Testis (tissue), 2 donors: ENCODE results near the gene BMP6.

Experiments
- CTCF ChIP-seq, 3 experiments: fragments of 450-650 bp in 2 of 3; fragments of 200-600 bp in 1 of 3; sonication (generic) in 1 of 3; IDR thresholded peaks; one replicate each; pipeline ENCODE4 v1.5.1; 2016 to 2019; ENCODE audit warnings: antibody characterized with exemption in 3 of 3, mild to moderate bottlenecking in 2 of 3, moderate library complexity in 1 of 3
- POLR2A ChIP-seq: fragments of 450-650 bp; IDR thresholded peaks from one replicate; pipeline ENCODE4 v1.6.1; 2017; ENCODE audit warnings: antibody characterized with exemption, mild to moderate bottlenecking, moderate library complexity

GRCh38 chr6:7681449-7681848 lies 44.5 kb upstream of the BMP6 start:
- no peak for TF ChIP-seq CTCF (IDR thresholded peaks at IDR 0.05)
- no peak for TF ChIP-seq POLR2A
